Hepatocyte (in vitro differentiated cells): ENCODE results near the gene FAF2. TPM values are rescaled to one million over a fixed set of nuclear protein-coding genes. Genes with fewer than 3 reads are reported as not detected.
"Not testable (repeated sequence)": the region's sequence is repeated elsewhere in the genome, so short reads cannot be mapped to it uniquely, and the experiment has no call there.

Experiments
- DNase-seq: peaks from one replicate; pipeline ENCODE4 v3.0.0-alpha.2; 2016; ENCODE audit warnings: low spot score
- H2AFZ ChIP-seq: fragments of 200-600 bp; sonication (generic); 2 replicates; pipeline ENCODE4 v1.6.0; 2016; ENCODE audit warnings: antibody characterized with exemption, mild to moderate bottlenecking
- H3K27ac ChIP-seq: fragments of 200-600 bp; sonication (generic); 2 replicates; pipeline ENCODE4 v1.5.1; 2016; ENCODE audit warnings: mild to moderate bottlenecking
- H3K27me3 ChIP-seq: fragments of 200-600 bp; sonication (generic); 2 replicates; pipeline ENCODE4 v1.6.1; 2016
- H3K36me3 ChIP-seq: fragments of 200-600 bp; sonication (generic); replicated peaks from 2 replicates; pipeline ENCODE4 v1.5.1; 2016; ENCODE audit warnings: low read depth; ENCODE audit not compliant: insufficient read depth
- H3K4me1 ChIP-seq: fragments of 200-600 bp; sonication (generic); 2 replicates; pipeline ENCODE4 v1.5.1; 2016; ENCODE audit warnings: mild to moderate bottlenecking, moderate library complexity; ENCODE audit not compliant: insufficient read depth
- H3K4me2 ChIP-seq: fragments of 200-600 bp; sonication (generic); 2 replicates; pipeline ENCODE4 v1.6.0; 2016
- H3K4me3 ChIP-seq: fragments of 200-600 bp; sonication (generic); 2 replicates; pipeline ENCODE4 v1.5.1; 2016; ENCODE audit warnings: mild to moderate bottlenecking
- H3K79me2 ChIP-seq: fragments of 200-600 bp; sonication (generic); 2 replicates; pipeline ENCODE4 v1.6.0; 2017; ENCODE audit warnings: mild to moderate bottlenecking
- H3K9me2 ChIP-seq: fragments of 200-600 bp; sonication (generic); replicated peaks from 2 replicates; pipeline ENCODE4 v1.6.0; 2017; ENCODE audit warnings: mild to moderate bottlenecking; ENCODE audit not compliant: insufficient read depth
- H3K9me3 ChIP-seq: fragments of 200-600 bp; sonication (generic); 2 replicates; pipeline ENCODE4 v1.5.1; 2016; ENCODE audit warnings: low read depth, mild to moderate bottlenecking
- H4K20me1 ChIP-seq: fragments of 200-600 bp; sonication (generic); 2 replicates; pipeline ENCODE4 v1.6.0; 2016; ENCODE audit warnings: mild to moderate bottlenecking; ENCODE audit not compliant: insufficient read depth, poor library complexity, severe bottlenecking
- EZH2 ChIP-seq: fragments of 200-600 bp; sonication (generic); IDR thresholded peaks from 2 replicates; pipeline ENCODE4 v1.6.1; 2016; ENCODE audit warnings: antibody characterized with exemption, mild to moderate bottlenecking, borderline replicate concordance
- EZH2phosphoT487 ChIP-seq: fragments of 200-600 bp; sonication (generic); IDR thresholded peaks from one replicate; pipeline ENCODE4 v1.6.1; 2018; ENCODE audit warnings: antibody characterized with exemption, mild to moderate bottlenecking, low read depth, moderate library complexity; ENCODE audit not compliant: unreplicated experiment, severe bottlenecking
- WGBS: methylation state at CpG from one replicate; pipeline ENCODE4 v1.1.6; 2016; ENCODE audit warnings: low lambda C conversion rate; ENCODE audit errors: missing lambda C conversion rate; 5-methylcytosine and 5-hydroxymethylcytosine counted together
- polyA plus RNA-seq: library from polyadenylated mRNA; unstranded; fragments of >200 nt; fragmentation: Nextera tagmentation; extraction: Ambion mirVana; gene quantifications from 2 replicates; pipeline ENCODE4 v1.2.1, GENCODE V29; 2016
- total RNA-seq: library from RNA; depleted of rRNA; stranded (reverse); fragments of >200 nt; gene quantifications from 2 replicates; pipeline ENCODE4 v1.2.3, GENCODE V29; 2014
- TF ChIP-seq, protein P1 (sequence below): fragments of 200-600 bp; sonication (generic); IDR thresholded peaks from 2 replicates; pipeline ENCODE4 v1.5.1; 2016; ENCODE audit warnings: antibody characterized with exemption, mild to moderate bottlenecking; ENCODE audit not compliant: poor library complexity

The FAF2 gene
- total and polyA plus RNA-seq, 2 experiments from 2014 or later = 47.3 to 63.1 TPM

DNA sequence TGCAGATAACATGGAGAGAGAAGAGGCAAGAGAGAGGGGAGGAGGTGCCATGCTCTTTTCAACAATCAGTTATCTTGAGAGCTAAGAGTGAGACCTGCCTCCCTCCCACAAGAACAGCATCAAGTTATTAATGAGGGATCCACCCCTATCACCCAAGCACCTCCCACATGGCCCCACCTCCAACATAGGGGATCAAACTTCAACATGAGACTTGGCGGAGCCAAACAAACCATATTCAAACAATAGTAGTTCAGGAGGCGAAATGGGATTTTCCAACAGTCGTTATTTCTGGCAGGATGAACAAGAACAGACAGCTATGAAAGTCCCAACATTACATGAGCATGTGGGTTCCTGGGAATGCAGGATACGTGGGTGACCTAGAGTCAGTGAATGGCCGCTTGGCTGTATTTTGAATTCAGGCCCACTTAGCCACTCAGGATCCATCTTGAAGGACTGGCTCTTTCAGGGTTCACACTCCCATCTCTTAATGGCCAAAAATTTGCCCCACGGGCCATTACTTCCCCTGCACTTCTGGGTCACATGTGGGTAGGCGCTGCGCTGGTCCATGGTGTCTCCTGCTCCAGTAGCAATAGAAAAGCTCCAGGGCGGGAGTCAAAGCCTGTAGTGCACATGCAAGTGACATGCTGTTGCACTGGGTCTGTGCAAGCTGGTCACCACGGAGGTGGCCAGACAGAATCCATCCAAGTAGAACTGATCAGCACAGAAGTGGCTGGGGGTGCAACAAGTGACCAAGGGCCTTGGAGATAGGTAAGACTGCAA is 7.1 kb upstream of the FAF2 start:
- no peak overlapping the region for H3K4me2 ChIP-seq
- 81% methylated on average over 10 of the region's 10 CpGs for WGBS
- H2AFZ ChIP-seq = no peak overlapping the region

DNA sequence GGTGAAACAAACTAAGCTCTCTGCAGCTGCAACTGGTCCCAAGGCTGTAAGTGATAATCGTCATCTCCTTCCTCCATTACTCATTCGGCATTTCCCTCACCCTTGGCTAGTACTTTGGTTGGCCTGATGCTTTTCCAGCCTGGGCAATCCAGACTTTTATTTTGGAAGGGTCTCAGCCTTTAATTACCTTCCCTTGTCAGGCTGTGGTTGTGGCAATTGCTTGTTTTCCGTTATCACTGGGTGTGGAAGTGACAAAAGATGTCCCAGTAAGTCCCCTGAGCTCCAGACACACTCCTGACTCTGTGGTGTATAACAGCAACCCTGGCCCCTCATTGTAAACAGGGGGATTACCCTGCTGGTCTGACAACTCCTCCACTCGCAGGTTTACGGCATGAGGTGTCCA is 6.3 kb upstream of the FAF2 start:
- peaks cover 5% of the 10 kb centered on the region for H3K4me1 ChIP-seq
- WGBS = 11% methylated on average over 5 of the region's 5 CpGs
- H4K20me1 ChIP-seq = no peaks in the 10 kb centered on the region
- no peak for DNase-seq
- no peak overlapping the region for H3K27ac ChIP-seq
- H3K4me3 ChIP-seq = no peak overlapping the region
- TF ChIP-seq, protein P1, sequence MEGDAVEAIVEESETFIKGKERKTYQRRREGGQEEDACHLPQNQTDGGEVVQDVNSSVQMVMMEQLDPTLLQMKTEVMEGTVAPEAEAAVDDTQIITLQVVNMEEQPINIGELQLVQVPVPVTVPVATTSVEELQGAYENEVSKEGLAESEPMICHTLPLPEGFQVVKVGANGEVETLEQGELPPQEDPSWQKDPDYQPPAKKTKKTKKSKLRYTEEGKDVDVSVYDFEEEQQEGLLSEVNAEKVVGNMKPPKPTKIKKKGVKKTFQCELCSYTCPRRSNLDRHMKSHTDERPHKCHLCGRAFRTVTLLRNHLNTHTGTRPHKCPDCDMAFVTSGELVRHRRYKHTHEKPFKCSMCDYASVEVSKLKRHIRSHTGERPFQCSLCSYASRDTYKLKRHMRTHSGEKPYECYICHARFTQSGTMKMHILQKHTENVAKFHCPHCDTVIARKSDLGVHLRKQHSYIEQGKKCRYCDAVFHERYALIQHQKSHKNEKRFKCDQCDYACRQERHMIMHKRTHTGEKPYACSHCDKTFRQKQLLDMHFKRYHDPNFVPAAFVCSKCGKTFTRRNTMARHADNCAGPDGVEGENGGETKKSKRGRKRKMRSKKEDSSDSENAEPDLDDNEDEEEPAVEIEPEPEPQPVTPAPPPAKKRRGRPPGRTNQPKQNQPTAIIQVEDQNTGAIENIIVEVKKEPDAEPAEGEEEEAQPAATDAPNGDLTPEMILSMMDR = no peak
- TF ChIP-seq EZH2phosphoT487 (no peak), EZH2 (no peak)
- no peaks in the 10 kb centered on the region for H3K36me3 ChIP-seq
- H2AFZ ChIP-seq = no peak overlapping the region
- no peak overlapping the region for H3K4me2 ChIP-seq
- no peaks in the 10 kb centered on the region for H3K9me3 ChIP-seq
- H3K9me2 ChIP-seq = no peaks in the 10 kb centered on the region
- peaks cover 6% of the 10 kb centered on the region for H3K79me2 ChIP-seq
- no peaks in the 10 kb centered on the region for H3K27me3 ChIP-seq

More for the DNA sequence above, 7.1 kb upstream of the FAF2 start:
- TF ChIP-seq, protein P1 = no peak
- TF ChIP-seq EZH2 (no peak), EZH2phosphoT487 (no peak)
- Histone ChIP-seq H3K27me3 (no peaks in the 10 kb centered on the region), H3K79me2 (no peaks in the 10 kb centered on the region), H3K4me3 (no peak overlapping the region), H4K20me1 (no peaks in the 10 kb centered on the region), H3K36me3 (no peaks in the 10 kb centered on the region), H3K27ac (no peak overlapping the region), H3K9me3 (no peaks in the 10 kb centered on the region), H3K9me2 (no peaks in the 10 kb centered on the region), H3K4me1 (no peaks in the 10 kb centered on the region)
- no peak for DNase-seq

DNA sequence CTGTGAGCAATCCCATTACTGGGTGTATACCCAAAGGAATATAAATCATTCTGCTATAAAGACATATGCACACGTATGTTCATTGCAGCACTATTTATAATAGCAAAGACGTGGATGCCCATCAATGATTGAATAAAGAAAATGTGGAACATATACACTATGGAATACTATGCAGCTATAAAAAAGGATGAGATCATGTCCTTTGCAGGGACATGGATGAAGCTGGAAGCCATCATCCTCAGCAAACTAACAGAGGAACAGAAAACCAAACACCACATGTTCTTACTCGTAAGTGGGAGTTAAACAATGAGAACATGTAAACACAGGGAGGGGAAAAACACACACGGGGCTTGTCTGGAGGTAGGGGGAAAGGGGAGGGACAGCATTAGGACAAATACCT is 5.3 kb upstream of the FAF2 start:
- H3K36me3 ChIP-seq, H3K4me2 ChIP-seq, H3K27me3 ChIP-seq, H3K27ac ChIP-seq, H3K4me1 ChIP-seq, H2AFZ ChIP-seq, H4K20me1 ChIP-seq, H3K4me3 ChIP-seq, H3K9me3 ChIP-seq, H3K79me2 ChIP-seq, H3K9me2 ChIP-seq, DNase-seq: not testable (repeated sequence)
- WGBS = 67% methylated on average over 4 of the region's 4 CpGs

- Histone ChIP-seq H3K9me3 (no peaks in the 10 kb centered on the region), H3K36me3 (no peaks in the 10 kb centered on the region), H3K27ac (no peak overlapping the region), H2AFZ (no peak overlapping the region), H3K79me2 (peaks cover 21% of the 10 kb centered on the region), H3K27me3 (no peaks in the 10 kb centered on the region), H3K4me2 (no peak overlapping the region), H3K4me1 (peaks cover 13% of the 10 kb centered on the region), H4K20me1 (peaks cover 5% of the 10 kb centered on the region), H3K4me3 (no peak overlapping the region), H3K9me2 (no peaks in the 10 kb centered on the region)
- no peak for DNase-seq
- TF ChIP-seq, protein P1 = no peak
- TF ChIP-seq EZH2 (no peak), EZH2phosphoT487 (no peak)
- 89% methylated on average over 5 of the region's 5 CpGs for WGBS
Observed at GRCh38 chr5:176444742-176445141, 3.4 kb upstream of the FAF2 start.
